IPS DF 19.7 (cell line): ENCODE results near the gene FMNL2.
A peak's percentile ranks its signal among the peaks of the same experiment; 100 is the strongest.

Experiments
- DNase-seq: peaks from one replicate; pipeline ENCODE4 v3.0.0-alpha.2; 2013; ENCODE audit warnings: low read depth, low spot score

FMNL2 gene

GRCh38 chr2:152611458-152612231, 276.7 kb downstream of the FMNL2 start:
- DNase-seq = no peak

- no peak for DNase-seq
Observed at GRCh38 chr2:152613235-152613634, 278.3 kb downstream of the FMNL2 start.

GRCh38 chr2:152615177-152615576, 280.2 kb downstream of the FMNL2 start:
- no peak for DNase-seq

- DNase-seq = no peak
Observed at GRCh38 chr2:152617456-152618192, 282.6 kb downstream of the FMNL2 start.

GRCh38 chr2:152618193-152618564, 283.2 kb downstream of the FMNL2 start:
- DNase-seq = no peak

- DNase-seq = no peak
Observed at GRCh38 chr2:152620208-152620607, 285.2 kb downstream of the FMNL2 start.

GRCh38 chr2:152620985-152621384, 286.0 kb downstream of the FMNL2 start:
- no peak for DNase-seq

- DNase-seq = no peak
Observed at GRCh38 chr2:152622219-152622618, 287.2 kb downstream of the FMNL2 start.

GRCh38 chr2:152623076-152623740, 288.2 kb downstream of the FMNL2 start:
- DNase-seq = no peak

- no peak for DNase-seq
Observed at GRCh38 chr2:152623775-152624174, 288.8 kb downstream of the FMNL2 start.

- no peak for DNase-seq
Observed at GRCh38 chr2:152624805-152625204, 289.8 kb downstream of the FMNL2 start.

GRCh38 chr2:152626911-152627339, 292.0 kb downstream of the FMNL2 start:
- no peak for DNase-seq

- DNase-seq = no peak
Observed at GRCh38 chr2:152627351-152627957, 292.5 kb downstream of the FMNL2 start.

- DNase-seq = no peak
Observed at GRCh38 chr2:152629202-152629601, 294.2 kb downstream of the FMNL2 start.

- DNase-seq = no peak
Observed at GRCh38 chr2:152630466-152630865, 295.5 kb downstream of the FMNL2 start.

- DNase-seq = no peak
Observed at GRCh38 chr2:152632736-152633135, 297.8 kb downstream of the FMNL2 start.

GRCh38 chr2:152635635-152636298, 300.8 kb downstream of the FMNL2 start:
- peak; percentile 23 for DNase-seq

- DNase-seq = no peak
Observed at GRCh38 chr2:152637251-152637650, 302.3 kb downstream of the FMNL2 start.

- no peak for DNase-seq
Observed at GRCh38 chr2:152638056-152638455, 303.1 kb downstream of the FMNL2 start.

GRCh38 chr2:152638590-152638989, 303.6 kb downstream of the FMNL2 start:
- DNase-seq = no peak

- DNase-seq = no peak
Observed at GRCh38 chr2:152644189-152644873, 309.4 kb downstream of the FMNL2 start.
